PC-3 (cell line): ENCODE measurements around the gene GAS7. TPM values are rescaled to one million over a fixed set of nuclear protein-coding genes. Genes with fewer than 3 reads are reported as not detected.

Source experiments
- ATAC-seq: fragments of 200-7000 bp; cut with Tn5 transposase; 2 replicates; pipeline ENCODE4 v1.9.1; 2020; ENCODE audit warnings: mild to moderate bottlenecking, moderate library complexity
- BruUV-seq: library from RNA; stranded (reverse); fragments of 400-500 nt; replicated peaks from 2 replicates; lab custom pipeline; 2021; lab: Mats Ljungman, UMichigan
- CTCF ChIA-PET: fragments of 300-600 bp; sonication (Branson Sonifier 250); formaldehyde crosslinking; loops from one replicate; lab custom pipeline; 2022; ENCODE audit warnings: antibody characterized with exemption; lab: Charles Lee
- POLR2A ChIA-PET: fragments of 300-600 bp; sonication (Branson Sonifier 250); formaldehyde crosslinking; loops from one replicate; lab custom pipeline; 2022; ENCODE audit warnings: antibody characterized with exemption; ENCODE audit not compliant: unreplicated experiment; lab: Charles Lee
- DNase-seq: peaks from one replicate; pipeline ENCODE4 v3.0.0-alpha.2; 2015
- H2AFZ ChIP-seq: fragments of 300-600 bp; sonication (generic); 2 replicates; pipeline ENCODE4 v1.6.0; 2016; ENCODE audit warnings: antibody characterized with exemption, low read length
- H3F3A ChIP-seq: fragments of 300-600 bp; sonication (generic); one replicate; pipeline ENCODE4 v1.6.0; 2017; ENCODE audit warnings: antibody characterized with exemption, low read length, control low read depth, mild to moderate bottlenecking; ENCODE audit not compliant: unreplicated experiment
- H3K27ac ChIP-seq: fragments of 300-600 bp; sonication (generic); 2 replicates; pipeline ENCODE4 v1.5.1; 2016; ENCODE audit warnings: mild to moderate bottlenecking, low read length
- H3K27me3 ChIP-seq: fragments of 300-600 bp; sonication (generic); 2 replicates; pipeline ENCODE4 v1.6.1; 2016; ENCODE audit warnings: low read length, mixed read lengths
- H3K36me3 ChIP-seq: fragments of 300-600 bp; sonication (generic); 2 replicates; pipeline ENCODE4 v1.6.1; 2016; ENCODE audit warnings: low read depth, mixed run types, low read length, mixed read lengths
- H3K4me1 ChIP-seq: fragments of 300-600 bp; sonication (generic); 2 replicates; pipeline ENCODE4 v1.5.1; 2016; ENCODE audit warnings: low read length; ENCODE audit not compliant: insufficient read depth
- H3K4me2 ChIP-seq: fragments of 300-600 bp; sonication (generic); 2 replicates; pipeline ENCODE4 v1.6.0; 2016; ENCODE audit warnings: low read length
- H3K4me3 ChIP-seq: fragments of 300-600 bp; sonication (generic); 2 replicates; pipeline ENCODE4 v1.5.1; 2016; ENCODE audit warnings: mild to moderate bottlenecking, low read length, mixed read lengths
- H3K79me2 ChIP-seq: fragments of 300-600 bp; sonication (generic); 2 replicates; pipeline ENCODE4 v1.6.1; 2017; ENCODE audit warnings: low read length, mixed read lengths
- H3K9ac ChIP-seq: fragments of 300-600 bp; sonication (generic); 2 replicates; pipeline ENCODE4 v1.6.0; 2016; ENCODE audit warnings: mild to moderate bottlenecking, low read length
- H3K9me2 ChIP-seq: fragments of 300-600 bp; sonication (generic); replicated peaks from 2 replicates; pipeline ENCODE4 v1.6.1; 2016; ENCODE audit warnings: mixed run types, low read length, mixed read lengths
- H3K9me3 ChIP-seq: fragments of 300-600 bp; sonication (generic); 2 replicates; pipeline ENCODE4 v1.6.1; 2016; ENCODE audit warnings: low read length, mixed read lengths
- H4K20me1 ChIP-seq: fragments of 300-600 bp; sonication (generic); 2 replicates; pipeline ENCODE4 v1.6.1; 2016; ENCODE audit warnings: low read length, mixed read lengths
- EZH2 ChIP-seq: fragments of 300-600 bp; sonication (generic); IDR thresholded peaks from one replicate; pipeline ENCODE4 v1.6.1; 2017; ENCODE audit warnings: antibody characterized with exemption, mild to moderate bottlenecking, low read length; ENCODE audit not compliant: unreplicated experiment
- EZH2phosphoT487 ChIP-seq: fragments of 300-600 bp; sonication (generic); IDR thresholded peaks from 2 replicates; pipeline ENCODE4 v1.6.1; 2018; ENCODE audit warnings: mild to moderate bottlenecking, antibody characterized with exemption, low read length, borderline replicate concordance
- intact Hi-C: fragments of 100-400 bp; cut with micrococcal nuclease; formaldehyde crosslinking; loops from 2 replicates; pipeline ENCODE4 v1.9.0; 2023
- total RNA-seq: library from RNA; depleted of rRNA; stranded (reverse); fragments of >200 nt; gene quantifications from 2 replicates; pipeline ENCODE4 v1.2.3, GENCODE V29; 2014
- TF ChIP-seq, protein P1 (sequence below): fragments of 300-600 bp; sonication (generic); conservative IDR thresholded peaks from 2 replicates; pipeline ENCODE4 v1.5.1; 2017; ENCODE audit warnings: antibody characterized with exemption, low read depth, mild to moderate bottlenecking, low read length

GAS7 gene
- total RNA-seq, 1 experiment from 2014 or later = not detected

DNA sequence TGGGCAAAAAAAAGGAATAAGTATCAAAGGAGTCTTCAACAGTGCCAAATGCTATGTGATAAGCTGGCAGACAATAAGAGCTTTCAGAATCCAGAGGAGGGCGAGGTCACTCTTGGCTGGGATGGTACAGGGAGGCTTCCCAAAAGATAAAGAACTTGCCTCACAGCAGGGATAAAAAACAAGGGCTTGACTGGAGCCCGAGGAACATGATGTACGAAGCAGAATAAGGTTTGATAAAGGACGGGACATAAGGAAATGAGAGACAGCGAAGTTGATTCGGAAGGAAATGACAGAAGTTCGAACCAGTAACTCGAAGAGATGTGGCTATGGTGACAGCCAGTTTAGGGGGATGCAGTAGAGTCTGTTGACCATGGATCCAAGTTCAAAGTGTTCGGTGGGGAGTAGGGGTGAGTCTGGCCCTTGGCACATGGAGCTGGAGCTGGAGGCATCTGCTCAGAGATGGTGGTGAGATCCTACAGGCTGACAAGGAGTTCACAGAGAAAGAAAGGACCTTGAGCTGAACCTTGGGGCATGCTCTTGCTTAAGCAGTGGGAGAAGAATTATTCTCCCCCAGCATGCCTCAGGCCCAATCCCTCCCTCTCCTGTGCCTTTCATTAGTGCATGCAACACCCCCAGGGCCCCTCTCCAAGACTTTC is 155.7 kb downstream of the GAS7 start:
- TF ChIP-seq, protein P1, sequence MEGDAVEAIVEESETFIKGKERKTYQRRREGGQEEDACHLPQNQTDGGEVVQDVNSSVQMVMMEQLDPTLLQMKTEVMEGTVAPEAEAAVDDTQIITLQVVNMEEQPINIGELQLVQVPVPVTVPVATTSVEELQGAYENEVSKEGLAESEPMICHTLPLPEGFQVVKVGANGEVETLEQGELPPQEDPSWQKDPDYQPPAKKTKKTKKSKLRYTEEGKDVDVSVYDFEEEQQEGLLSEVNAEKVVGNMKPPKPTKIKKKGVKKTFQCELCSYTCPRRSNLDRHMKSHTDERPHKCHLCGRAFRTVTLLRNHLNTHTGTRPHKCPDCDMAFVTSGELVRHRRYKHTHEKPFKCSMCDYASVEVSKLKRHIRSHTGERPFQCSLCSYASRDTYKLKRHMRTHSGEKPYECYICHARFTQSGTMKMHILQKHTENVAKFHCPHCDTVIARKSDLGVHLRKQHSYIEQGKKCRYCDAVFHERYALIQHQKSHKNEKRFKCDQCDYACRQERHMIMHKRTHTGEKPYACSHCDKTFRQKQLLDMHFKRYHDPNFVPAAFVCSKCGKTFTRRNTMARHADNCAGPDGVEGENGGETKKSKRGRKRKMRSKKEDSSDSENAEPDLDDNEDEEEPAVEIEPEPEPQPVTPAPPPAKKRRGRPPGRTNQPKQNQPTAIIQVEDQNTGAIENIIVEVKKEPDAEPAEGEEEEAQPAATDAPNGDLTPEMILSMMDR = no peak
- TF ChIP-seq EZH2phosphoT487 (no peak), EZH2 (no peak)
- no peaks in the 10 kb centered on the region for H3F3A ChIP-seq
- no peaks in the 10 kb centered on the region for H3K9me2 ChIP-seq
- H3K9ac ChIP-seq = no peak overlapping the region
- no peak overlapping the region for H2AFZ ChIP-seq
- no peaks in the 10 kb centered on the region for H3K79me2 ChIP-seq
- no peaks in the 10 kb centered on the region for H3K36me3 ChIP-seq
- CTCF ChIA-PET = no interaction called here
- H3K4me2 ChIP-seq = no peak overlapping the region
- H3K27ac ChIP-seq = no peak overlapping the region
- intact Hi-C loops = no loop called here
- H3K4me1 ChIP-seq = no peaks in the 10 kb centered on the region
- no peak for ATAC-seq
- H3K4me3 ChIP-seq = no peak overlapping the region
- peaks cover 27% of the 10 kb centered on the region for H3K27me3 ChIP-seq
- DNase-seq = no peak
- BruUV-seq = no TSS peak
- no peaks in the 10 kb centered on the region for H3K9me3 ChIP-seq
- no peaks in the 10 kb centered on the region for H4K20me1 ChIP-seq
- POLR2A ChIA-PET = no interaction called here

DNA sequence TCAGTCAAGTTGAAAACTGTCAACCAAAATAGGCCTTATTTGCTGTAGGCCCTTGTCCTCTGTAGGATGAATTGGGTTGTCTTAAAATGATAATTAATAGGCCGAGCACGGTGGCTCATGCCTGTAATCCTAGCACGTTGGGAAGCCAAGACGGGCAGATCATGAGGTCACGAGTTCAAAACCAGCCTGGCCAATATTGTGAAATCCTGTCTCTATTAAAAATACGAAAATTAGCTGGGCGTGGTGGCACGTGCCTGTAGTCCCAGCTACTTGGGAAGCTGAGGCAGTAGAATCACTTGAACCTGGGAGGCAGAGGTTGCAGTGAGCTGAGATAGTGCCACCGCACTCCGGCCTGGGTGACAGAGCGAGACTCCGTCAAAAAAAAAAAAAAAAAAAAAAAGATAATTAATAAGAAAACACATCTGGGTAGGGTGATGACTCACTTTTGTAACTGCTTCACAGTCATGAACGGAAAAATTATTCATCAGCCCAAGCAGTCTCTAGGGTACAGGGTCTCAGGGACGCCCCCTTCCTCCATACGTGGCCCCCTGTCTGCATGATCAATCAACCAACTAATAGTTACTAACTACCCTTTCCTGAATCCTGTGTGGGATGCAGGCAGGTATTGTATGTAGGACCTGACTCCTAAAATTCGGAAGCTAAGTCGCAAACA is 156.4 kb downstream of the GAS7 start:
- no TSS peak for BruUV-seq
- no peak for TF ChIP-seq EZH2phosphoT487
- TF ChIP-seq EZH2 = no peak
- TF ChIP-seq, protein P1 = no peak
- Histone ChIP-seq H3K4me2 (no peak overlapping the region), H3K9ac (no peak overlapping the region), H3K4me1 (no peaks in the 10 kb centered on the region), H3K4me3 (no peak overlapping the region), H3K36me3 (no peaks in the 10 kb centered on the region), H3K9me2 (no peaks in the 10 kb centered on the region), H3K27ac (no peak overlapping the region), H3K79me2 (no peaks in the 10 kb centered on the region), H3F3A (no peaks in the 10 kb centered on the region), H4K20me1 (no peaks in the 10 kb centered on the region), H3K27me3 (peaks cover 28% of the 10 kb centered on the region), H2AFZ (no peak overlapping the region), H3K9me3 (no peaks in the 10 kb centered on the region)
- ChIA-PET CTCF (no interaction called here), POLR2A (no interaction called here)
- no peak for DNase-seq
- ATAC-seq = no peak
- intact Hi-C loops = no loop called here

DNA sequence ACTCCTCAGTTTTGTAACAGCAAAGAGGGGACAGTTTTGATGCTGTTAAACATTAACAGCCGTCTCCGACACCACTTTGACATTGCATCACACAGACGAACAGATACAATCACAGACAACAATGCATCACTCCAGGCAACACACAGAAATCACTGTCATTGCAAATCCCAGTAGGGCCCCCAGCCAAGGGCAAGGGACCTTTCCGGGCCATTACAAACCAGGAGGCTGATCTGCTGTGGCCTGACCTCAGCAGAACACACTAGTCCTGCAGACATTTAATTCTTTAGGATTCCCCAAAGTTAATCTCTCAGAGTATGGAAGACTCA is 157.2 kb downstream of the GAS7 start:
- no peak overlapping the region for H3K27ac ChIP-seq
- no peak overlapping the region for H3K4me3 ChIP-seq
- no peaks in the 10 kb centered on the region for H3K9me3 ChIP-seq
- peaks cover 32% of the 10 kb centered on the region for H3K27me3 ChIP-seq
- H2AFZ ChIP-seq = no peak overlapping the region
- ATAC-seq (no peak), DNase-seq (no peak)
- TF ChIP-seq, protein P1 = no peak
- TF ChIP-seq EZH2 (no peak), EZH2phosphoT487 (no peak)
- no peaks in the 10 kb centered on the region for H3K4me1 ChIP-seq
- no TSS peak for BruUV-seq
- H4K20me1 ChIP-seq = no peaks in the 10 kb centered on the region
- no peaks in the 10 kb centered on the region for H3K9me2 ChIP-seq
- ChIA-PET CTCF (no interaction called here), POLR2A (no interaction called here)
- no peak overlapping the region for H3K4me2 ChIP-seq
- intact Hi-C loops = no loop called here
- H3K36me3 ChIP-seq = no peaks in the 10 kb centered on the region
- no peaks in the 10 kb centered on the region for H3K79me2 ChIP-seq
- H3K9ac ChIP-seq = no peak overlapping the region
- no peaks in the 10 kb centered on the region for H3F3A ChIP-seq
